Ishikawa (cell line): ENCODE data around the gene COL6A1.

Experiments used
- CEBPB ChIP-seq: IDR thresholded peaks from 2 replicates; pipeline ENCODE4 v1.6.1; 2012
- CREB1 ChIP-seq: IDR thresholded peaks from 2 replicates; pipeline ENCODE4 v1.6.1; 2012; ENCODE audit warnings: low read depth
- EGR1 ChIP-seq: IDR thresholded peaks from 2 replicates; pipeline ENCODE4 v1.6.1; 2012
- EP300 ChIP-seq: IDR thresholded peaks from 2 replicates; pipeline ENCODE4 v1.6.1; 2012; ENCODE audit warnings: borderline replicate concordance
- FOXM1 ChIP-seq: IDR thresholded peaks from 2 replicates; pipeline ENCODE4 v1.6.1; 2012; ENCODE audit warnings: low read depth, borderline replicate concordance
- NFIC ChIP-seq: IDR thresholded peaks from 2 replicates; pipeline ENCODE4 v1.6.1; 2012
- RAD21 ChIP-seq: IDR thresholded peaks from 2 replicates; pipeline ENCODE4 v1.6.1; 2012; ENCODE audit warnings: low read depth
- TAF1 ChIP-seq: IDR thresholded peaks from 2 replicates; pipeline ENCODE4 v1.6.1; 2012; ENCODE audit warnings: low read depth, mild to moderate bottlenecking
- TCF12 ChIP-seq: IDR thresholded peaks from 2 replicates; pipeline ENCODE4 v1.6.1; 2012; ENCODE audit warnings: low read depth
- TEAD4 ChIP-seq: IDR thresholded peaks from 2 replicates; pipeline ENCODE4 v1.6.1; 2012
- YY1 ChIP-seq: IDR thresholded peaks from 2 replicates; pipeline ENCODE4 v1.6.1; 2012; ENCODE audit warnings: low read depth
- ZBTB7A ChIP-seq: IDR thresholded peaks from 2 replicates; pipeline ENCODE4 v1.6.1; 2012; ENCODE audit warnings: low read depth
- TF ChIP-seq, protein P1 (sequence below): IDR thresholded peaks from 2 replicates; pipeline ENCODE4 v1.6.1; 2012; ENCODE audit warnings: low read depth, mild to moderate bottlenecking
- TF ChIP-seq, protein P2 (sequence below): IDR thresholded peaks from 2 replicates; pipeline ENCODE4 v1.6.1; 2012
- TF ChIP-seq, protein P3 (sequence below): IDR thresholded peaks from 2 replicates; pipeline ENCODE4 v1.6.1; 2012

COL6A1 gene

DNA sequence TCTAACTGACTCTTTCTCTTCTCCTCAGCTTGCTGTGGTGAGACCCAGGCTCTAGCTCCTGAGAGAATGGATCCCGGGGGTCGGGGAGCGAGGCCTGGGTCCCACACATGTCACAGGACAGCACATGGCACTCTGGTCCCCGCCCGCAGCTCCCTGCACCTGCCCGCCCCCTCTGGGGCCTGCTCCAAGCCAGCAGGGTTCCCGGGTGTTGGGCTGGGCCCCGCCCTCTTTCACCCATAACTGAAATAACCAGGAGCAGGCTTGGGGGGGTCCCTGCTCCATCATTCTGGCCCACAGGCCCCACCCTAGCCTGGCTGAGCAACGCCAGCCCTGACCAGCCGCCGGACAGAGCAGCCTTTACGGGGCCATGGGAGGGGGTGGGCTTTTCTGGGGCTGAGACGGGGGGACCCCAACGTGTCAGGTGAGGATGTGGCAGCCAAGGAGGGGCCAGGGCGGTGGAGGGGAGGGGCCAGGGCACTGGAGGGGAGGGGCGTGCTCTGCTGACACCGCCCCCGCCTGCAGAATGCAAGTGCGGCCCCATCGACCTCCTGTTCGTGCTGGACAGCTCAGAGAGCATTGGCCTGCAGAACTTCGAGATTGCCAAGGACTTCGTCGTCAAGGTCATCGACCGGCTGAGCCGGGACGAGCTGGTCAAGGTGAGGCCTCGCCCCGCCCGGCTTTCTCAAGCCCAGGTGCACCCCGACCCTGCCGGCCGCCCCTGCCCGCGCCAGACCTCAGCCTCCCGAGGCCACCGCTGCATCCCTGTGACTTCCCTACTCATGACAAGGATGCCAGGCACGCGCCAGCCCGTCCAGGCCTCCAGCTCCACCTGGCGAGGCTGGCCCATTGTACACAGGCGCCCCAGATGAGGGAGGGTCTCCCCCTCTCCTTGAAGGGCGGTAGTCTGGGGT is 19.4 kb downstream of the COL6A1 start:
- TF ChIP-seq, protein P1, sequence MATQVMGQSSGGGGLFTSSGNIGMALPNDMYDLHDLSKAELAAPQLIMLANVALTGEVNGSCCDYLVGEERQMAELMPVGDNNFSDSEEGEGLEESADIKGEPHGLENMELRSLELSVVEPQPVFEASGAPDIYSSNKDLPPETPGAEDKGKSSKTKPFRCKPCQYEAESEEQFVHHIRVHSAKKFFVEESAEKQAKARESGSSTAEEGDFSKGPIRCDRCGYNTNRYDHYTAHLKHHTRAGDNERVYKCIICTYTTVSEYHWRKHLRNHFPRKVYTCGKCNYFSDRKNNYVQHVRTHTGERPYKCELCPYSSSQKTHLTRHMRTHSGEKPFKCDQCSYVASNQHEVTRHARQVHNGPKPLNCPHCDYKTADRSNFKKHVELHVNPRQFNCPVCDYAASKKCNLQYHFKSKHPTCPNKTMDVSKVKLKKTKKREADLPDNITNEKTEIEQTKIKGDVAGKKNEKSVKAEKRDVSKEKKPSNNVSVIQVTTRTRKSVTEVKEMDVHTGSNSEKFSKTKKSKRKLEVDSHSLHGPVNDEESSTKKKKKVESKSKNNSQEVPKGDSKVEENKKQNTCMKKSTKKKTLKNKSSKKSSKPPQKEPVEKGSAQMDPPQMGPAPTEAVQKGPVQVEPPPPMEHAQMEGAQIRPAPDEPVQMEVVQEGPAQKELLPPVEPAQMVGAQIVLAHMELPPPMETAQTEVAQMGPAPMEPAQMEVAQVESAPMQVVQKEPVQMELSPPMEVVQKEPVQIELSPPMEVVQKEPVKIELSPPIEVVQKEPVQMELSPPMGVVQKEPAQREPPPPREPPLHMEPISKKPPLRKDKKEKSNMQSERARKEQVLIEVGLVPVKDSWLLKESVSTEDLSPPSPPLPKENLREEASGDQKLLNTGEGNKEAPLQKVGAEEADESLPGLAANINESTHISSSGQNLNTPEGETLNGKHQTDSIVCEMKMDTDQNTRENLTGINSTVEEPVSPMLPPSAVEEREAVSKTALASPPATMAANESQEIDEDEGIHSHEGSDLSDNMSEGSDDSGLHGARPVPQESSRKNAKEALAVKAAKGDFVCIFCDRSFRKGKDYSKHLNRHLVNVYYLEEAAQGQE, result peak; percentile 62; the same call in 1 of the 2 replicates
- TF ChIP-seq, protein P2, sequence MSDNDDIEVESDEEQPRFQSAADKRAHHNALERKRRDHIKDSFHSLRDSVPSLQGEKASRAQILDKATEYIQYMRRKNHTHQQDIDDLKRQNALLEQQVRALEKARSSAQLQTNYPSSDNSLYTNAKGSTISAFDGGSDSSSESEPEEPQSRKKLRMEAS, result peak; percentile 57
- no peak for TF ChIP-seq NFIC
- TF ChIP-seq CREB1, result no peak
- TF ChIP-seq CEBPB, result no peak
- TF ChIP-seq, protein P3, sequence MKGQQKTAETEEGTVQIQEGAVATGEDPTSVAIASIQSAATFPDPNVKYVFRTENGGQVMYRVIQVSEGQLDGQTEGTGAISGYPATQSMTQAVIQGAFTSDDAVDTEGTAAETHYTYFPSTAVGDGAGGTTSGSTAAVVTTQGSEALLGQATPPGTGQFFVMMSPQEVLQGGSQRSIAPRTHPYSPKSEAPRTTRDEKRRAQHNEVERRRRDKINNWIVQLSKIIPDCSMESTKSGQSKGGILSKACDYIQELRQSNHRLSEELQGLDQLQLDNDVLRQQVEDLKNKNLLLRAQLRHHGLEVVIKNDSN, result 0 out of 2 replicates have a peak, but pooled peaks have one; percentile 23
- no peak for TF ChIP-seq EGR1
- TF ChIP-seq FOXM1, result no peak

DNA sequence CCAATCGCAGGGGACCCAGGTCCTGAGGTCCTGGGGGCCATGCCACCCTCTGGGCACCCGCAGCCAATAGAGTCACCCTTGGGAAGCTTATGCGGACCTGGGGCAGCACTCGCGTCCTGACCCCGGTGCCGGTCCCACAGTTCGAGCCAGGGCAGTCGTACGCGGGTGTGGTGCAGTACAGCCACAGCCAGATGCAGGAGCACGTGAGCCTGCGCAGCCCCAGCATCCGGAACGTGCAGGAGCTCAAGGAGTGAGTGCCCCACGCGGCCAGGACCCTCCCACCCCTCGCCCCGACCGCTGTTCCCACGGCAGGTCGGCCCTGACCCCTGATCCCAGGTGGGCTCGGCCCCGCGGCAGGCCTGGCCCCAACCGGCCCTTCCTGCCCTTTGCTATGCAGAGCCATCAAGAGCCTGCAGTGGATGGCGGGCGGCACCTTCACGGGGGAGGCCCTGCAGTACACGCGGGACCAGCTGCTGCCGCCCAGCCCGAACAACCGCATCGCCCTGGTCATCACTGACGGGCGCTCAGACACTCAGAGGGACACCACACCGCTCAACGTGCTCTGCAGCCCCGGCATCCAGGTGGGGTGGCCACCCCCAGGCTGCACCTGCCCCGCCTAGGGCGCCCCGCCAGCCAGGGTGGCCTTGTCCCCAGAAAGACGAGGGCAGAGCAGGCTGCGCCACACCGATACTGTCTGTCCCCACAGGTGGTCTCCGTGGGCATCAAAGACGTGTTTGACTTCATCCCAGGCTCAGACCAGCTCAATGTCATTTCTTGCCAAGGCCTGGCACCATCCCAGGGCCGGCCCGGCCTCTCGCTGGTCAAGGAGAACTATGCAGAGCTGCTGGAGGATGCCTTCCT is 20.5 kb downstream of the COL6A1 start:
- TF ChIP-seq RAD21 (no peak), CEBPB (no peak), FOXM1 (no peak), EGR1 (no peak), CREB1 (no peak), TAF1 (no peak), EP300 (no peak), NFIC (no peak), TCF12 (no peak), YY1 (no peak), ZBTB7A (no peak), TEAD4 (no peak)
- TF ChIP-seq, protein P2, result no peak
- TF ChIP-seq, protein P3, result no peak
- TF ChIP-seq, protein P1, result no peak

GRCh38 chr21:46002841-46003574 is 21.4 kb downstream of the COL6A1 start:
- TF ChIP-seq TCF12, result no peak
- no peak for TF ChIP-seq CREB1
- TF ChIP-seq NFIC, result no peak
- no peak for TF ChIP-seq TEAD4
- TF ChIP-seq FOXM1, result no peak
- TF ChIP-seq, protein P3, result no peak
- no peak for TF ChIP-seq ZBTB7A
- TF ChIP-seq EP300, result no peak
- no peak for TF ChIP-seq EGR1
- no peak for TF ChIP-seq RAD21
- TF ChIP-seq, protein P2, result no peak
- TF ChIP-seq TAF1, result no peak
- TF ChIP-seq CEBPB, result no peak
- no peak for TF ChIP-seq YY1
- TF ChIP-seq, protein P1, result no peak
